H9 (cell line): ENCODE data around the gene DRD4. TPM values are rescaled to one million over a fixed set of nuclear protein-coding genes. Genes with fewer than 3 reads are reported as not detected.
A peak's percentile ranks its signal among the peaks of the same experiment; 100 is the strongest.

ENCODE experiments used
- DNase-seq: peaks from one replicate; pipeline ENCODE4 v3.0.0-alpha.2; 2017
- H2AFZ ChIP-seq: one replicate; pipeline ENCODE4 v1.6.1; 2013; ENCODE audit warnings: mild to moderate bottlenecking, low read length, control low read depth, moderate library complexity
- H2AK5ac ChIP-seq: 2 replicates; pipeline ENCODE4 v1.6.1; 2013; ENCODE audit warnings: low read length, control low read depth, mixed read lengths; ENCODE audit not compliant: insufficient read length
- H2BK120ac ChIP-seq: one replicate; pipeline ENCODE4 v1.6.1; 2013; ENCODE audit warnings: low read depth, mild to moderate bottlenecking, low read length, control low read depth, inconsistent platforms; ENCODE audit not compliant: poor library complexity, severe bottlenecking
- H2BK12ac ChIP-seq: 2 replicates; pipeline ENCODE4 v1.6.1; 2013; ENCODE audit warnings: low read length, control low read depth, mixed read lengths, low read depth; ENCODE audit not compliant: insufficient read length
- H2BK15ac ChIP-seq: 2 replicates; pipeline ENCODE4 v1.6.1; 2013; ENCODE audit warnings: low read depth, low read length, control low read depth
- H2BK20ac ChIP-seq: one replicate; pipeline ENCODE4 v1.6.1; 2013; ENCODE audit warnings: low read depth, mild to moderate bottlenecking, low read length, control low read depth, inconsistent platforms; ENCODE audit not compliant: poor library complexity, severe bottlenecking
- H2BK5ac ChIP-seq: 2 replicates; pipeline ENCODE4 v1.6.1; 2013; ENCODE audit warnings: low read length, control low read depth, mixed read lengths; ENCODE audit not compliant: insufficient read length
- H3K14ac ChIP-seq: 2 replicates; pipeline ENCODE4 v1.6.1; 2013; ENCODE audit warnings: low read length, control low read depth; ENCODE audit not compliant: insufficient read depth
- H3K18ac ChIP-seq: 2 replicates; pipeline ENCODE4 v1.6.1; 2013; ENCODE audit warnings: low read depth, mild to moderate bottlenecking, mixed read lengths, low read length, control low read depth; ENCODE audit not compliant: insufficient read length
- H3K23ac ChIP-seq: 2 replicates; pipeline ENCODE4 v1.6.1; 2013; ENCODE audit warnings: low read length, control low read depth, mixed read lengths, low read depth; ENCODE audit not compliant: insufficient read length
- H3K23me2 ChIP-seq: 2 replicates; pipeline ENCODE4 v1.6.1; 2013; ENCODE audit warnings: low read depth, mild to moderate bottlenecking, mixed read lengths, low read length, control low read depth; ENCODE audit not compliant: insufficient read length, poor library complexity, severe bottlenecking
- H3K27ac ChIP-seq: 2 replicates; pipeline ENCODE4 v1.5.1; 2013; ENCODE audit warnings: low read length, control low read depth, mixed read lengths, low read depth; ENCODE audit not compliant: insufficient read length
- H3K27me3 ChIP-seq: 2 replicates; pipeline ENCODE4 v1.6.1; 2013; ENCODE audit warnings: low read length, control low read depth, inconsistent platforms; ENCODE audit not compliant: insufficient read depth
- H3K4ac ChIP-seq: 2 replicates; pipeline ENCODE4 v1.6.1; 2013; ENCODE audit warnings: low read depth, mild to moderate bottlenecking, control low read depth, inconsistent platforms, low read length, moderate library complexity
- H3K4me1 ChIP-seq: 2 replicates; pipeline ENCODE4 v1.6.1; 2013; ENCODE audit warnings: low read length, control low read depth, inconsistent platforms; ENCODE audit not compliant: insufficient read depth
- H3K4me2 ChIP-seq: 2 replicates; pipeline ENCODE4 v1.6.1; 2013; ENCODE audit warnings: low read length, control low read depth, mixed read lengths; ENCODE audit not compliant: insufficient read length, insufficient read depth
- H3K56ac ChIP-seq: 2 replicates; pipeline ENCODE4 v1.6.1; 2013; ENCODE audit warnings: low read depth, mild to moderate bottlenecking, mixed read lengths, low read length, control low read depth; ENCODE audit not compliant: insufficient read length
- H3K79me1 ChIP-seq: 2 replicates; pipeline ENCODE4 v1.6.1; 2013; ENCODE audit warnings: low read depth, mild to moderate bottlenecking, moderate library complexity, low read length, control low read depth, inconsistent platforms; ENCODE audit not compliant: insufficient read depth, poor library complexity, severe bottlenecking
- H3K79me2 ChIP-seq: 2 replicates; pipeline ENCODE4 v1.6.1; 2013; ENCODE audit warnings: low read length, control low read depth, inconsistent platforms; ENCODE audit not compliant: insufficient read depth
- H3K9ac ChIP-seq: 2 replicates; pipeline ENCODE4 v1.6.1; 2013; ENCODE audit warnings: low read length, control low read depth, mixed read lengths; ENCODE audit not compliant: insufficient read length; ENCODE audit errors: extremely low read depth
- H3K9me3 ChIP-seq: one replicate; pipeline ENCODE4 v1.6.1; 2013; ENCODE audit warnings: low read depth, low read length, inconsistent platforms; ENCODE audit not compliant: control insufficient read depth
- H3T11ph ChIP-seq: one replicate; pipeline ENCODE4 v1.6.1; 2013; ENCODE audit warnings: mild to moderate bottlenecking, low read length, control low read depth, inconsistent platforms
- H4K20me1 ChIP-seq: one replicate; pipeline ENCODE4 v1.6.1; 2013; ENCODE audit not compliant: control insufficient read depth, insufficient read length, insufficient read depth
- H4K5ac ChIP-seq: 2 replicates; pipeline ENCODE4 v1.6.1; 2013; ENCODE audit warnings: low read depth, mild to moderate bottlenecking, mixed read lengths, low read length, control low read depth; ENCODE audit not compliant: insufficient read length
- H4K8ac ChIP-seq: replicated peaks from 2 replicates; pipeline ENCODE4 v1.6.1; 2013; ENCODE audit warnings: low read length, control low read depth, mixed read lengths, low read depth; ENCODE audit not compliant: insufficient read length
- H4K91ac ChIP-seq: 2 replicates; pipeline ENCODE4 v1.6.1; 2013; ENCODE audit warnings: low read depth, mild to moderate bottlenecking, moderate library complexity, mixed read lengths, low read length, control low read depth; ENCODE audit not compliant: insufficient read length
- H3K27ac Mint-ChIP-seq, 3 experiments: 2 replicates in 2 of 3; 3 replicates in 1 of 3; pipeline ENCODE4 v1.8.0; 2020 to 2021; ENCODE audit warnings: mixed read lengths in 3 of 3, mild to moderate bottlenecking in 1 of 3, moderate library complexity in 1 of 3
- H3K27me3 Mint-ChIP-seq: 2 replicates; pipeline ENCODE4 v1.8.0; 2021; ENCODE audit warnings: low read depth, mild to moderate bottlenecking, moderate library complexity, mixed read lengths
- H3K36me3 Mint-ChIP-seq, 3 experiments: 2 replicates in 2 of 3; 3 replicates in 1 of 3; pipeline ENCODE4 v1.8.0; 2020 to 2021; ENCODE audit warnings: low read depth in 3 of 3, mixed read lengths in 3 of 3; ENCODE audit not compliant: insufficient read depth in 1 of 3
- H3K4me1 Mint-ChIP-seq, 2 experiments: 2 replicates each; pipeline ENCODE4 v1.8.0; 2020; ENCODE audit warnings: mixed read lengths in 2 of 2
- H3K4me3 Mint-ChIP-seq, 2 experiments: 2 replicates in 1 of 2; 3 replicates in 1 of 2; pipeline ENCODE4 v1.8.0; 2020 to 2021; ENCODE audit warnings: mild to moderate bottlenecking in 2 of 2, mixed read lengths in 2 of 2, moderate library complexity in 1 of 2
- H3K9me3 Mint-ChIP-seq, 2 experiments: 2 replicates in 1 of 2; 3 replicates in 1 of 2; pipeline ENCODE4 v1.8.0; 2020; ENCODE audit warnings: mild to moderate bottlenecking in 2 of 2, mixed read lengths in 2 of 2, moderate library complexity in 1 of 2
- WGBS: extraction: QIAGEN DNeasy Blood & Tissue Kit; methylation state at CpG from one replicate; pipeline ENCODE4 v1.1.7; 2013; ENCODE audit warnings: missing lambda C conversion rate, low lambda C conversion rate, mixed read lengths; ENCODE audit not compliant: insufficient read length; ENCODE audit errors: extremely low coverage; 5-methylcytosine and 5-hydroxymethylcytosine counted together
- total RNA-seq: library from RNA; stranded (reverse); gene quantifications from 2 replicates; pipeline ENCODE4 v1.2.1, GENCODE V29; 2021
- TF ChIP-seq, protein P1 (sequence below): fragments of 200-600 bp; sonication (generic); conservative IDR thresholded peaks from 3 replicates; pipeline ENCODE4 v1.8.0; 2021; ENCODE audit warnings: antibody characterized with exemption, mild to moderate bottlenecking

The DRD4 gene
- total RNA-seq, 1 experiment from 2014 or later = 6.8 TPM

DNA sequence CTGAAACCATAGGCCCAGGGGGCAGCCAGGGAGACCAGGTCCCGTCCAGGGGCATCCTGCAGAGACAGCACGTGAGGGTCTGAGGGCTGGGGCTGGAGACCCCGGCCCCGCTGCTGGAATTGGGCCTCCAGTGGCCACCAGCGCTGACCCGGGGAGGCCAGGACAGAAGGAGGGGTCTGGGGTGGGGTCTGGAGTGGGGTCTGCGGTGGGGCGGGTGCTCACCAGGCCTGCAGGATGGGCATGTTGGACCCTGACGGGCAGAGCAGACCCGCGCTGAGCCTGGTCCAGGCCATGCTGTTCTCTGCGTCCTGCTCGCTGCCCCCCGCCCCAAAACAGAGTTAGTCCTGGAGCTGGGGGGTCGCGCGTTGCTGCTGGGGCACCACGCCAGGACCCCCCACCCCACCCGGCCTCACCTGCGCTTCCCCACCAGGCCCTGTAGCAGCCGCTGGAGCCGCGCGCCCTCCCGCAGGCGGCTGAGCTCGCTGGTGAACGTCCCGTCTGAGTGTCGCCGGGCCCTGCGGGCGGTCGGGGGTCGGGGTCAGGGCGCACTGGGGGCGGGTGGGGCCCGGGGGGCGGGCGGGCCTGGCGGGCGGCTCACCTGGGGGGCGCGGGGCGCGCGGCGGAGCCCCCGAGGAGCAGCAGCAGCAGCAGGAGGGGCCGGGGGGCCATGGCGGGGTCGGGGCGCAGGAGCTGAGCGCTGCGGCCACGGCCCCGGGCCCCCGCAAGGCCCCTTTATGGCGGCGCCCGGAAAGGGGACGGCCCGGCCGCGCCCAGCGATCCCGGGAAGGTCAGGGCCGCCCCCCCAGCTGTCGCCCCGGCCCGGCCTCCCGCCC is 10.4 kb upstream of the DRD4 start, which contains the start of gene SCT:
TSS of gene SCT (minus strand) at position 707 of the 833 bp plus-strand sequence. CDS start at position 669, 38 bp downstream.
- Histone ChIP-seq H3T11ph (no peak within 1 kb of the TSS), H3K4me2 (peak within 1 kb of the TSS; percentile 40), H2BK120ac (no peak within 1 kb of the TSS), H3K27ac (no peak within 1 kb of the TSS), H3K4ac (no peak within 1 kb of the TSS), H2AK5ac (no peak within 1 kb of the TSS), H3K56ac (no peak within 1 kb of the TSS), H2BK12ac (no peak within 1 kb of the TSS), H3K14ac (no peak within 1 kb of the TSS), H4K20me1 (no peaks in the 10 kb centered on the region), H3K79me1 (no peaks in the 10 kb centered on the region), H2BK5ac (no peak within 1 kb of the TSS), H2BK20ac (no peak within 1 kb of the TSS), H2AFZ (no peak within 1 kb of the TSS), H3K23me2 (no peaks in the 10 kb centered on the region), H3K9me3 (no peaks in the 10 kb centered on the region), H3K9ac (no peak within 1 kb of the TSS), H3K18ac (no peak within 1 kb of the TSS), H3K23ac (no peak within 1 kb of the TSS), H3K79me2 (no peaks in the 10 kb centered on the region), H2BK15ac (no peak within 1 kb of the TSS), H4K91ac (no peak within 1 kb of the TSS), H4K8ac (no peak within 1 kb of the TSS), H3K27me3 (peaks cover 6% of the 10 kb centered on the region; the same call in 1 of the 2 replicates), H4K5ac (no peak within 1 kb of the TSS), H3K4me1 (no peaks in the 10 kb centered on the region)
- peaks cover 28% of the 10 kb centered on the region for H3K27me3 Mint-ChIP-seq
- TF ChIP-seq, protein P1, sequence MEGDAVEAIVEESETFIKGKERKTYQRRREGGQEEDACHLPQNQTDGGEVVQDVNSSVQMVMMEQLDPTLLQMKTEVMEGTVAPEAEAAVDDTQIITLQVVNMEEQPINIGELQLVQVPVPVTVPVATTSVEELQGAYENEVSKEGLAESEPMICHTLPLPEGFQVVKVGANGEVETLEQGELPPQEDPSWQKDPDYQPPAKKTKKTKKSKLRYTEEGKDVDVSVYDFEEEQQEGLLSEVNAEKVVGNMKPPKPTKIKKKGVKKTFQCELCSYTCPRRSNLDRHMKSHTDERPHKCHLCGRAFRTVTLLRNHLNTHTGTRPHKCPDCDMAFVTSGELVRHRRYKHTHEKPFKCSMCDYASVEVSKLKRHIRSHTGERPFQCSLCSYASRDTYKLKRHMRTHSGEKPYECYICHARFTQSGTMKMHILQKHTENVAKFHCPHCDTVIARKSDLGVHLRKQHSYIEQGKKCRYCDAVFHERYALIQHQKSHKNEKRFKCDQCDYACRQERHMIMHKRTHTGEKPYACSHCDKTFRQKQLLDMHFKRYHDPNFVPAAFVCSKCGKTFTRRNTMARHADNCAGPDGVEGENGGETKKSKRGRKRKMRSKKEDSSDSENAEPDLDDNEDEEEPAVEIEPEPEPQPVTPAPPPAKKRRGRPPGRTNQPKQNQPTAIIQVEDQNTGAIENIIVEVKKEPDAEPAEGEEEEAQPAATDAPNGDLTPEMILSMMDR = no peak
- peaks cover 0 to 3% (median 0%) of the 10 kb centered on the region in 3 experiments; a peak in 3 of 7 replicates for H3K36me3 Mint-ChIP-seq
- H3K4me1 Mint-ChIP-seq = peaks cover 9 to 24% of the 10 kb centered on the region in 2 experiments
- H3K9me3 Mint-ChIP-seq = no peaks in the 10 kb centered on the region; a peak in 1 of 5 replicates
- H3K4me3 Mint-ChIP-seq = peak within 1 kb of the TSS; percentile 46 to 57
- DNase-seq = peak; percentile 42
- H3K27ac Mint-ChIP-seq = no peak within 1 kb of the TSS
- WGBS = no CpG with 5 or more reads among the region's 72 CpGs
